ENCODE measurements around the gene KCNJ4.

GRCh38 chr22:38416621-38417251 is 38.3 kb downstream of the KCNJ4 start:
- TF ChIP-seq CTCF (conservative IDR thresholded peaks at IDR 0.05; ENCODE audit: low read depth, low read length) = no peak
- no peak for TF ChIP-seq EZH2 (IDR thresholded peaks at IDR 0.05; ENCODE audit: low read length, unreplicated experiment)
- TF ChIP-seq EZH2phosphoT487 (IDR thresholded peaks at IDR 0.05; ENCODE audit: borderline replicate concordance, low read length) = no peak
